Right lobe of liver (tissue), 4 donors: ENCODE results near the gene IP6K3.

Experiments
- POLR2A ChIP-seq: fragments of 450-650 bp; IDR thresholded peaks from one replicate; pipeline ENCODE4 v1.6.1; 2017; ENCODE audit warnings: antibody characterized with exemption, mild to moderate bottlenecking
- TF ChIP-seq, protein P1 (sequence below), 4 donors: fragments of 200-600 bp in 3 of 4; fragments of 450-650 bp in 1 of 4; IDR thresholded peaks; one replicate each; pipeline versions ENCODE4 v1.5.1 to v1.8.0; 2016 to 2022; ENCODE audit warnings: antibody characterized with exemption in 4 of 4, mild to moderate bottlenecking in 2 of 4
- donor health status: DM: no; HTN: no; CAD: no.
- donor health status: DM: no; HTN: no; CAD: no.
- donor health status: DM: no; HTN: yes; CAD: no.

DNA sequence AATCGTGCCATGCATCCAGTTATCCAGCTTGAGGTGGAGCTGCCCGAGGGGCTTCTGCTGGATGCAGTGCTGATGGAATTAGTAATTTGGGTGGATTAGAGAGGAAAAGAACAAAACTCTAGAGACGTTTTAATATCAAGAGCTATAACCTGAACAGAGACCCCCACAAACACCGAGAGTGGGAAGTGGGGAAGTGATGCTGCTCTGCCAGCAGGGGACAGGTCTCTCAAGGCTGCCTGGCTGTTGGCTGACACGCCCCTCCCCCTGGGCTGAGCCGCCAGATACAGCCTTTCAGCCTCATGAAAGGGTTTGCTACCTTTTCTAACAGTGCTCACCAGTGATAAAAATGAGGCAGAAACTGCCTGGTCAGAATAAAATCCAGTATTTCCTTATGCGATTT lies 32.6 kb upstream of the IP6K3 start:
- no peak for TF ChIP-seq POLR2A
- TF ChIP-seq, protein P1, sequence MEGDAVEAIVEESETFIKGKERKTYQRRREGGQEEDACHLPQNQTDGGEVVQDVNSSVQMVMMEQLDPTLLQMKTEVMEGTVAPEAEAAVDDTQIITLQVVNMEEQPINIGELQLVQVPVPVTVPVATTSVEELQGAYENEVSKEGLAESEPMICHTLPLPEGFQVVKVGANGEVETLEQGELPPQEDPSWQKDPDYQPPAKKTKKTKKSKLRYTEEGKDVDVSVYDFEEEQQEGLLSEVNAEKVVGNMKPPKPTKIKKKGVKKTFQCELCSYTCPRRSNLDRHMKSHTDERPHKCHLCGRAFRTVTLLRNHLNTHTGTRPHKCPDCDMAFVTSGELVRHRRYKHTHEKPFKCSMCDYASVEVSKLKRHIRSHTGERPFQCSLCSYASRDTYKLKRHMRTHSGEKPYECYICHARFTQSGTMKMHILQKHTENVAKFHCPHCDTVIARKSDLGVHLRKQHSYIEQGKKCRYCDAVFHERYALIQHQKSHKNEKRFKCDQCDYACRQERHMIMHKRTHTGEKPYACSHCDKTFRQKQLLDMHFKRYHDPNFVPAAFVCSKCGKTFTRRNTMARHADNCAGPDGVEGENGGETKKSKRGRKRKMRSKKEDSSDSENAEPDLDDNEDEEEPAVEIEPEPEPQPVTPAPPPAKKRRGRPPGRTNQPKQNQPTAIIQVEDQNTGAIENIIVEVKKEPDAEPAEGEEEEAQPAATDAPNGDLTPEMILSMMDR (IDR thresholded peaks at IDR 0.05), result no peak
